A172 (cell line): ENCODE measurements around the gene MELK. TPM values are rescaled to one million over a fixed set of nuclear protein-coding genes. Genes with fewer than 3 reads are reported as not detected.

Experiments
- DNase-seq: peaks from one replicate; pipeline ENCODE4 v3.0.0-alpha.2; 2015; ENCODE audit warnings: low spot score
- total RNA-seq: library from RNA; depleted of rRNA; stranded (reverse); fragments of >200 nt; shearing (Covaris generic); gene quantifications from 2 replicates; pipeline ENCODE4 v1.2.3, GENCODE V29; 2014

Gene MELK
- total RNA-seq, 1 experiment from 2014 or later: 91.5 TPM

DNA sequence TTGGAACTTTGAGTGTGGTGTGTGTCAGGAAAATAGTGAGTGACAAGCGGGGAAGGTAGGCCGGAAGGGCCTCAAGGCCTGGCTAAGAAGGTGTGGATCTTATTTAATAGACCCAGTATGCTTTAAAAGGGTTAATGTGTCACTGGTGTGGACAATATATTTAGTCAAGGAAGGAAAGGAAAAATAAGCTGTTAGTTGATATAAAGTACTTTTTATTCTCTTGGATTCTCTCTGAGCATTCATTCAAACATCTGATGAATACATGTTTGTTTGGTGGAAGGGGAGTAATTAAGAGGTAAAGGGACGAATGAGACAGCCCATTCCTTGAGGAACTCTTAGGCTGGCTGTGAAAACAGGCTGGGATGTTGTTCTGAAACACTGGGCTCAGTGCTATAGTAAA, 98.9 kb downstream of the MELK start:
- DNase-seq: no peak

- no peak for DNase-seq
These were observed 103.4 kb downstream of the MELK start for GRCh38 chr9:36676091-36676490.

DNA sequence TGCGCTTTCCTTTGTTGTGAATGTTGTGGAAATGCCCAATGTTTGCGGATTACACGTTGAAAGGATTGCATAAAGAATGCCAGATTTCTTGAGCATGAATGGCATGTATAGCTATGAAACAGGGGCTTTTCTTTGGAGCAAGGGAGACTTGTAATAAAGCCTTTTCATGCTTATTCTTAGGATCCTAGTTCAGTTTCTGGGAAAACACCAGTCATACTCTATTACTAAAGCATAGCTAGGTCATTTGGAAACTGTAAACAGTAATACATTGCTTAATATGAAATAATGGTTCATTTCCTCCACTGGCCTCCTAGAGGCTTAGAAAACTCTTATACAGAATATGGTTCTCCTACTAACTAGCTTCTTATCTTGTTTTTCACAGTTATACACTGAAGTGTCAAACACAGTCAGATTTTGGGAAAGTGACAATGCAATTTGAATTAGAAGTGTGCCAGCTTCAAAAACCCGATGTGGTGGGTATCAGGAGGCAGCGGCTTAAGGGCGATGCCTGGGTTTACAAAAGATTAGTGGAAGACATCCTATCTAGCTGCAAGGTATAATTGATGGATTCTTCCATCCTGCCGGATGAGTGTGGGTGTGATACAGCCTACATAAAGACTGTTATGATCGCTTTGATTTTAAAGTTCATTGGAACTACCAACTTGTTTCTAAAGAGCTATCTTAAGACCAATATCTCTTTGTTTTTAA, 104.2 kb downstream of the MELK start:
- no peak for DNase-seq

DNA sequence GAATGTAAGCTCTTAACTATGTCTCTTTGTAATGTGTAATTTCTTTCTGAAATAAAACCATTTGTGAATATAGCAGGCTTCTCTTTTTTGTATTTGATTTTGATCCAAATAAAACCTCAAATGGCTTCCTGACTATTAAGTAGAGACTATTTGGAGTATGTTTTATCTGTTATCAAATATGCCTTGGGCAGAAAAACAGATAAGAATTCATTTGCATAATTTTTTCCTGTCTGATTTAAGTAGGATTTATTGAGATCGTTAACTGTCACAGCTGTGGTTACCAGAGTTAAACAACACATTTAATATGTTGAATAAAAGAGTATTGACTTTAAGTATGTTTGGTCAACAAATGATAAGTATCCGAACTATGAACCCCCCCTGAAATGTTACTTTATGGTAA, 104.9 kb downstream of the MELK start:
- no peak for DNase-seq

DNA sequence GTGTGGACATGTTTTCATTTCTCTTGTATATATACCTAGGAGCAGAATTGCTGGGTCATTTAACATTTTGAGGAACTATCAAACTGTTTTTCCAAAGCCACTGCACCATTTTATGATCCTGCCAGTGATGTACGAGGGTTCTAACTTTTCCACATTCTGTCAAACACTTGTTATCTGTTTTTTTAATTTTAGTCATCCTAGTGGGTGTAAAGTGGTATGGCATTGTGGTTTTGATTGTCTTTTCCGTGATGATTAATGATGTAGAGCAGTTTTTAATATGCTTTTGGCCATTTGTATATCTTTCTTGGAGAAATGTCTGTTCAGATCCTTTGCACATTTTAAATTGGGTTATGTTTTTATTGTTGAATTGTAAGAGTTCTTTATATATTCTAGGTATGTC, 107.0 kb downstream of the MELK start:
- peak; percentile 1 for DNase-seq

DNA sequence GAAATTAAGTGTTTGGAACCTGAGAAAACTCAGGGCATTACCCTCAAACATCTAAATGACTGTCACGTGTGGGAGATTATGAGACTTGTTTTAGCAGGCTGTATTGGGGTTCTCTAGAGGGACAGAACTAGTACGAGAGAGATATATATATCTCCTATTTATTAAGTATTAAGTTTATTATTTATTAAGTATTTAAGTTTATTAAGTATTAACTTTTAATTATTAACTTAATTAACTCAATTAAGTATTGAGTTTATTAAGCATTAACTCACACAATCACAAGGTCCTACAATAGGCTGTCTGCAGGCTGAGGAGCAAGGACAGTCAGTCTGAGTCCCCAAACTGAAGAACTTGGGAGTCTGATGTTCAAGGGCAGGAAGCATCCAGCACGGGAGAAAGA, 113.8 kb downstream of the MELK start:
- no peak for DNase-seq

DNA sequence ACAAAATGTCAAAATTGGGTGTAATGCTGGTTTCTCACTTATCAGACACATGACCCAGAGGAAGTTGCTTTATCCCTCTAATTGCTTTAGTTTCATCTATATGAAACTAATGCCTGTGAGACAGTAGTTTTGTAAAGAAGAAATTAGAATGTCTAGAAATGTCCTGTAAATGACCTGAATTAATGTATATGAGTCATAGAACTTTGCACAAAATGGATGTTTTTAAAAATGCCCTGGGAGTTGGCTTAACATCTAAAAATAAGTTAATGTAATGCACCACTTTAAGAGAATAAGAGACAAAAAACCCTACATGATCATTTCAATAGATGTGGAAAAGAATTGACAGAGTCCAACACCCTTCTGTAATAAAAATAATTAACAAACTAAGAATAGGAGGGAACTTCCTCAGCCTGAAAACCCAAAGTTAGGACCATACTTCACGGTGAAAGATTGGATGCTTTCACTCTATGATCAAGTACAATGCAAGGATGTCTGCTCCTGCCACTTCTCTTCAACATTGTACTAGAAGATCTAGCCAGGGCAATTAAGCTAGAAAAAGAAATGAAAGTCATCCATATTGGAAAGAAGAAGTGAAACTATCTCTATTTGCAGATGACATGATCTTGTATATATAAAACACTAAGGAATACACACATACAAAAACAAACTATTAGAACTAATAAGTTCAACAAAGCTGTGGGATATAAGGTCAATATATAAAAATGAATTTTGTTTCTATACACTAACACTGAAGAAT, 117.9 kb downstream of the MELK start:
- DNase-seq: no peak

DNA sequence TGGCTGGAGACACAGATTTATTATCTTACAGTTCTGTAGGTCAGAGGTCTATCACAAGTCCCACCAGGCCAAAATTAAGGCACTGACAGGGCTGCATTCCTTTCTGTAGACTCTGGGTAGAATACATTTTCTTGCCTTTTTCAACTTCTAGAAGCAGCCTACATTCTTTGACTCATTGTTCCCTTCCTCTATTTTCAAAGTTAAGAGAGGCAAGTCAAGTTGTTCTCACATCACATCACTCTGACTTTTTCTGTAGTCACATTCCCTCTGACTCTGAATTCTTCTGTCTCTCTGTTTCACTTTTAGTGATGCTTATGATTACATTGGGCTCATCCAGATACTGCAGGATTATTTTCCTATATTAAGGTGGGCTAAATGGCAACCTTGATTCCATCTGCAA, 119.0 kb downstream of the MELK start:
- DNase-seq: no peak

DNA sequence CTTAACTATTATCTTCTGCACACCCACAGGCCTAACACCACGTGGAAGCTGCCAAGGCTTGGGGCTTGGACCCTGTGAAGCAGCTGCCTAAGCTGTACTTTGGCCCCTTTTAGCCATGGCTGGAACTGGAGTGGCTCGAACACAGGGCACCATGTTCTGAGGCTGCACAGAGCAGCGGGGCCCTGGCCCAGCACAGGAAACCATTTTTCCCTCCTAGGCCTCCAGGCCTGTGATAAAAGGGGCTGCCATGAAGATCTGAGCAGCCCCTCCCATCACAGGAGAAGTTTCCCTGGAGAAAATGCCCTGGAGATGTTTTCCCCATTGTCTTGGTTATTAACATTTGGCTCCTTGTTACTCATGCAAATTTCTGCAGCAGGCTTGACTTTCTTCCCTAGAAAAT, 126.3 kb downstream of the MELK start:
- no peak for DNase-seq

- DNase-seq: no peak
These were observed 131.5 kb downstream of the MELK start for GRCh38 chr9:36704148-36704547.

DNA sequence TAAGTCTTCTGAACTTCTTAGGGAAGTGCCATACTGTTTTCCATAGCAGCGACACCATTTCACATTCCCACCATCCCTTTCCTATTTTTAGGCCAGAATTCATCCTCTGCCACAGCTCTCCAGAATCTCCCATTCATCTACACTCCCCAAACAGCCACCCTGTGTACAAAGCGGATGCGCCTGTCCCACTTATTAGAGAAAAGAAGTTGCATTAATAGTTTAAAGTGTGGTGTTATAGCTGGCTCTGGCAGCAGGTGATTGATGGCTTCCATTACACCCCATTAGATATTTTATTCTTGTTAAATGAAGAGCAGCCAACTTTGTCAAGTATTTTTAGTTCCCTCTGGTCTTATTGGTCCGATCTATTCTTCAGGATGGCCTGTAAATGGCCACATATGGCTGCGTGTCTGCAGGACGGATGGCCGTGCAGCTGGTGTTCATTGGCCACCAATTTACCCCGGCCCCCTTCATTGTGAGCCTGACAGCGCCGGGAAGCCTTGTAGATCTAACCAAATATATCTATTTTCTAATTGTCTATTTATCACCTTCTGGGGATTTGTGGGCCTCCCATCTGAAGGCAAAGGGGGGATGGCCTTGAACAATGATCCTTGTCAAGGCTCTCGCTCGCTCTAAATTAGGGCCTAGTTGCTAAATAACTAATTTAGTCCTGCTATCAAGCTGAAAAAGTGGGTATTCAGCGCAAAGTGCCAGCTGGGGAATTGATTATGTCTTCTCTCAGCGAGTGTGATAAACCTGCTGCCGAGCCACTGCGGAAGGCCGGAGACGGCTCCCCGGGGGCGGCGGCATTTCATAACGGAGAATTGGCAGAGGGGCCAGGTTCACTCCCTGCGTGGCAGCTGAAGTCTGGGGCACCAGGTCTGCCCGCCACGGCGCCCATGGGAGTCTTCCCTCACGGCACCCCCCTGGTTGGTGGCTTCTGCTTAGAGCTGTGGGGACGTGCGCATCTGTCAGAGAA, 141.1 kb downstream of the MELK start:
- no peak for DNase-seq

GRCh38 chr9:36716496-36716895, 143.8 kb downstream of the MELK start:
- DNase-seq: no peak

GRCh38 chr9:36717276-36717675, 144.6 kb downstream of the MELK start:
- no peak for DNase-seq

DNA sequence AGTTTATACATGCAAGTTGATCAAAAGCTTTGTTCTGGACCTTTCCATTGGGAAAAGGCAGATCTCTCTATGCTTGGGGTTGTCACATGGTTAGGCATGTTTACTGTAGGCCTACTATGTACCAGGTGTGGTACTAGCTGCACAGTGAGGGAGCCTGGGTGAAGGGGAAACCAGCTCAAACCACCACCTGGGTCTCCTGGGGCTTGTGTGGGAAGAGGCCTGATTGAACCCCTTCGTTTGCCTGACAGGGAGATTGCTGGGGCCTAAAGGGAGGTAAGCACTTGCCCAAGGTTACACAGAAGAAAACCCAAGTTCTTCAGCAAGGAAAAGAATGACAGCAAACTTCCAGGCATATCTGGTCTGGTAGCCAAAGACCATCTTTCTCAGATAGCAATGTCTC, 145.9 kb downstream of the MELK start:
- DNase-seq: no peak

DNA sequence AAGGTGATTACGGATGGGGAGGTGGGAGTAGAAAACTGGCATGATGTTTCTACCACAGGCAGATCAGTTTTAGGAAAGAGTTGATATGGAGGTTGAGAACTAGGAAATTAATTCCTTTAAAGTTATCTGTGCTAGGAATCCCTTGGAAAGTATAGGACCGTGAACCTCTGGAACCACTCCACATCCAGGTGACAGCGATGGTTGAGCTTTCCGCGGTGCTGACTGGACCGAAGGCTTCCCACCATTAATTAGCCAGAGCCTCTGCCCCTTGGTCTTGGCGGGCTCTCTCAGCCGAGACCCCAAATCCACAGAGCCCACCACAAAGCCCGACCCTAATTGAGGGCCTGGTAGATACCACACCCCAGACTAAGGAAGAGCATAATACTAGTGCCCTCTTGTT, 147.3 kb downstream of the MELK start:
- no peak for DNase-seq

- no peak for DNase-seq
These were observed 149.3 kb downstream of the MELK start for GRCh38 chr9:36721846-36722588.

DNA sequence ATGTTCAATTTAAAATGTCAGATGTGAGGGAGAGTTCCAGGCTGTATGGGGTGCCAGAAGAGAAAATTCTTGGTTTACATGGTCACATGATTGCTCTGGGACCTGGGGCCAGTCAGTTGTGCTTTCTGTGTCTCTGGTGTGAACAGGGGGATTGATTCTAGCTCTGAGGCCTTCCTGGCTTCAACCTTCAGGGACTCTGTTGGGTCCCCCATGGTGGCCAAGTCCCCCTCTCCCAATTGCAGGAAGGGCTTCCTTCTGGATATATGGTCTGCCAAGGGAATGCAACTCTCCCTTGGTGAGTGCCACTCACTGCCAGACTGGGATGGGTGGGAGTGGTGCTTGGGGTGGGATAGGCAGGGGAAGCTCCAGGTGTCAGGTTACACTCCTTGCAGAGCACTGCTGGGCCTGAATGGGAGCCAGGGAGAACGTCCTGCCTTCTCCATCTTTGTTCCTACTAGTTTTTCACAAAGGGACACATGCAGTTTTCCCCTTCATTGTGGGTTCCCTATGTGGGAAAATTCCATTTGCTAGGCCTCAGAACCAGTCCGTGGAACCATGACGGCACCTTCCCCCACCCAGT, 153.2 kb downstream of the MELK start:
- no peak for DNase-seq
